Left lobe of liver (tissue), 2 donors: ENCODE measurements around the gene ACACB. TPM values are rescaled to one million over a fixed set of nuclear protein-coding genes. Genes with fewer than 3 reads are reported as not detected.

Experiments
- ATAC-seq: fragments of 200-7000 bp; cut with Tn5 transposase; one replicate; pipeline ENCODE4 v1.9.1; 2020; ENCODE audit warnings: mild to moderate bottlenecking, moderate library complexity
- DNase-seq: peaks from one replicate; pipeline ENCODE4 v3.0.0-alpha.2; 2020; ENCODE audit warnings: low spot score
- total RNA-seq: library from RNA; stranded (reverse); gene quantifications from one replicate; pipeline ENCODE4 v1.2.1, GENCODE V29; 2021
- donor health status: DM: no; HTN: no; CAD: no; lungs with moderate emphysema.
- donor health status: DM: no; HTN: yes; CAD: no.

The ACACB gene
- total RNA-seq, 1 donor from 2014 or later: 232 TPM

GRCh38 chr12:109292342-109292711, 175.9 kb downstream of the ACACB start:
- DNase-seq (no peak), ATAC-seq (no peak)

GRCh38 chr12:109293106-109293505, 176.7 kb downstream of the ACACB start:
- no peak for DNase-seq
- no peak for ATAC-seq

GRCh38 chr12:109294286-109294796, 178.0 kb downstream of the ACACB start:
- ATAC-seq (no peak), DNase-seq (no peak)

GRCh38 chr12:109295764-109296425, 179.5 kb downstream of the ACACB start:
- ATAC-seq (no peak), DNase-seq (no peak)

- ATAC-seq (no peak), DNase-seq (no peak)
These were observed 180.0 kb downstream of the ACACB start for GRCh38 chr12:109296431-109296830.

DNA sequence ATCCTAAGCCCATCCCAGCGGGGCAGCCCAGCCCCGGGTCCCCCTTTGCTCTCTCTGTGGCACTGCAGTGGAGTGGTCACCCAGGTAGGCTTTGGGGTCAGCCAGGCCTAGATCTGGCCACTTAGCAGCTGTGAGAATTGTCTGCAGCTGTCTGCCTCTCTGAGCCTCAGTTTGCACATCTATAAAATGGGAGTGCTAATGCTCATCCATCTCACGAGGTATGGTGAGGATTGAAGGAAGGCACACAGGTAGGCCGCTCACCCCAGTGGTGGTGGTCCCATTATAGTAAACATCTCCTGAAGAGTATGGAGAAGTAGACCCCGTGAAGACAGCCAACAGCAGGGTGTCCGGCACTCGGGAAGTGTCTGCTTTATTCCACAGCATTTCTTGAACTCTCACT, 183.5 kb downstream of the ACACB start:
- ATAC-seq (no peak), DNase-seq (no peak)

- ATAC-seq (no peak), DNase-seq (no peak)
These were observed 185.3 kb downstream of the ACACB start for GRCh38 chr12:109301643-109302168.

GRCh38 chr12:109302358-109302757, 186.0 kb downstream of the ACACB start:
- ATAC-seq: peak; percentile 48
- no peak for DNase-seq

DNA sequence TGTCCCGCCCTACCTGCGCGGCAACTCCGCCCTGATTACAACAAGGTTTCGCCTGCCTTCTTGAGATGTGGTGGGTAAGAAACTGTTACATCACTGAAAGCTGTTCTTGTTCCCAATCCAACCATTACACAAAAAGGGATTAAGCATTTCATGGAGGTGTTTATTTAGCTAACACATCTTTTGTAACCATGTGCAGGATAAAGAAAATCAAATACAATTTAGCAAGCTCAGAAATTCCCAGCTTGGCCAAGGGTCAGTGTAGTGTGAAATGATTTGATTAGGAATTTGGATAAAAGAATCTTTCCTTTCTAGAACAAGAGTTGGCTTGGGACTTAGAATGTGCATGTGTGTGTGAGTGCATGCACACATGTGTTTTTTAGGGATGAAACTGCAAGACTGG, 186.4 kb downstream of the ACACB start:
- ATAC-seq (peak; percentile 45), DNase-seq (no peak)

DNA sequence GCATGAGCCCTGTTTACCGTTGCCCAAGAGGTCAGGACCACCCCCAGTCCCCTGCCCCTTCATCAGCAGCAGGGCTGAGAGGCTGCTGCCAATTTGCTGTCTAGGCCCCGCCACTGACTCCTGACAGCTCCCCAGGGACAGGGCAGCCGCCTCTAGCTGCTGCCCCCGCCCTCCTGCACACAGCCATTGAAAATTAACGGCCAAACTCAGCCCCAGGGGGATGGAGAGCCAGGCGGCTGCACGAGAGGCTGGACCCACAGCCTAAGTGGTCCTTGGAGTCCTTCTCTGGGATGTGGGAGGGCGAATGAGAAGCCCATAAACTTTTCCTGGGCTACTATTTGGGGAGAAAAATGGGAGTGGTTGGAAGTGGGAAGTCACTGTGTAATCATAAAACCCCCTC, 188.1 kb downstream of the ACACB start:
- ATAC-seq: no peak

GRCh38 chr12:109305547-109305946, 189.2 kb downstream of the ACACB start:
- DNase-seq: no peak
- ATAC-seq: no peak

More for the DNA sequence above, 188.1 kb downstream of the ACACB start:
- no peak for DNase-seq

- ATAC-seq (peak; percentile 52), DNase-seq (no peak)
These were observed 190.7 kb downstream of the ACACB start for GRCh38 chr12:109307051-109307450.

DNA sequence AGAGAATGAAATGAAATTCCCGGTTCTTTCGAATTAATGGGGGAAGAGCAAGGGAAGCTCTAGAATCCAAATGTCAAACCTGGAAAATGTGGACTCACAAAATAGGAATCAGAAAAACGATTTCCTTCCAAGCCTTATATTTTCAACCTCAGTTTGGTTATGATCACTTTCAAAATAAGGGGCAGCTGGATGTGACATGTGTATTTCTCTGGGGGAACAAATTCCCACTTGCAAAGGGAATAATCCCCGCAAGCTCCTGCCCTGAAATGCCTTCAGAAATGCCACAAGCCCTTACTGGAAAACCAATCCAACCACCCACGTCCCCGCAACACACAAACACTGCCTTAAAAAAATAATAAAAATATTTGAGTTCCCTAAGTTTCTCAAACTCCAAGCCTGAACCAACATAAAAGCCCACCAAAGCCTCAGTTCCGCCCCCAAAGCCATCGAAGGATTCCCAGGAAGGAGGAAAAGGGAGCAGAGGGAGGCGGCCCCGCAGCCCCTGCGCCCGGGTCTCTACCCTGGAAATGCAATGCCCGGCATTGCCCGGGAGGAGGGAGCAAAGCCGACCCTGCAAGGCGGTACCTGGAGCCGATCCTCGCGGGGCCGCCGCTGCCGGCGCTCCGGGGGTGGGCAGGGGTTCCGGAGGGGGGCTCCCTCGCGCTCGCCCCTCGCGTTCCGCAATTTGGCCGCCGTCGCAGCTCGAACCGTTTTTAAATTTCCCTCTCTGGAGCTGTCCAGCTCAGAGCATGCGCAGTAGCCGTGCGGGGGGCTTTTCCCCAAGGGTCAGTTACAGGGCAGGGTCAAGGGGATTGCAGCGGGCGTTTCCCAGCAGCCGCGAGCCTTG, 192.4 kb downstream of the ACACB start, which contains the start of gene FOXN4:
TSS of gene FOXN4 (minus strand) at position 751 of the 847 bp plus-strand sequence. CDS start 963 bp downstream, outside the sequence.
- DNase-seq: no peak
- ATAC-seq: no peak

- DNase-seq (no peak), ATAC-seq (peak; percentile 77)
These were observed 193.2 kb downstream of the ACACB start for GRCh38 chr12:109309381-109310246.

- DNase-seq: no peak
- peak; percentile 50 for ATAC-seq
These were observed 194.1 kb downstream of the ACACB start for GRCh38 chr12:109310247-109311125.

Other genes with a start within 250 kb of the ACACB start
- gene DAO, start 236.5 kb upstream of the ACACB start, total RNA-seq: 65.3 TPM
- not detected for gene SVOP, start 95.5 kb upstream of the ACACB start, total RNA-seq
- gene USP30, start 64.0 kb upstream of the ACACB start, total RNA-seq: 12.3 TPM
- gene ALKBH2, start 23.1 kb upstream of the ACACB start, total RNA-seq: 11.5 TPM
- gene UNG, start 19.0 kb upstream of the ACACB start, total RNA-seq: 17.2 TPM
- 0.10 TPM for gene FOXN4, start 192.7 kb downstream of the ACACB start, total RNA-seq
- not detected for gene MYO1H, start 231.3 kb downstream of the ACACB start, total RNA-seq